ENCODE data around the gene FERD3L.
"Not testable (repeated sequence)": the region's sequence is repeated elsewhere in the genome, so short reads cannot be mapped to it uniquely, and the experiment has no call there.

FERD3L gene
- total RNA-seq: 0 to 0.06 (median 0) reads per million in 18 experiments

GRCh38 chr7:19144661-19145433, at the start of gene FERD3L:
Gene FERD3L, minus strand, starts transcription at chr7:19145421. Its CDS starts 59 bp downstream, at chr7:19145362.
- DNase-seq: no peak

- DNase-seq: not testable (repeated sequence)
Observed at GRCh38 chr7:19194417-19194816, 49.2 kb upstream of the FERD3L start.

- no peak for DNase-seq
Observed at GRCh38 chr7:19181634-19182033, 36.4 kb upstream of the FERD3L start.

- DNase-seq: no peak
Observed at GRCh38 chr7:19178595-19178994, 33.4 kb upstream of the FERD3L start.

GRCh38 chr7:19177269-19177668, 32.0 kb upstream of the FERD3L start:
- DNase-seq: no peak

GRCh38 chr7:19175241-19175640, 30.0 kb upstream of the FERD3L start:
- DNase-seq: no peak

- DNase-seq: no peak
Observed at GRCh38 chr7:19161671-19162070, 16.4 kb upstream of the FERD3L start.

- no peak for DNase-seq
Observed at GRCh38 chr7:19146699-19147098, 1.5 kb upstream of the FERD3L start.

- no peak for DNase-seq
Observed at GRCh38 chr7:19145434-19146115, 354 bp upstream of the FERD3L start.

- no peak for DNase-seq
Observed at GRCh38 chr7:19143881-19144574, 1.2 kb downstream of the FERD3L start.

- no peak for DNase-seq
Observed at GRCh38 chr7:19139706-19140327, 5.4 kb downstream of the FERD3L start.

- DNase-seq: no peak
Observed at GRCh38 chr7:19133886-19134285, 11.3 kb downstream of the FERD3L start.

- DNase-seq: no peak
Observed at GRCh38 chr7:19133390-19133789, 11.8 kb downstream of the FERD3L start.

GRCh38 chr7:19128856-19129255, 16.4 kb downstream of the FERD3L start:
- no peak for DNase-seq

- peak; percentile 16 to 22 for DNase-seq
Observed at GRCh38 chr7:19121977-19122588, 23.1 kb downstream of the FERD3L start.

- DNase-seq: no peak
Observed at GRCh38 chr7:19119870-19120486, 25.2 kb downstream of the FERD3L start.

GRCh38 chr7:19119372-19119771, 25.8 kb downstream of the FERD3L start:
- DNase-seq: no peak

GRCh38 chr7:19118636-19119371, 26.4 kb downstream of the FERD3L start:
- DNase-seq: no peak

- no peak for DNase-seq
Observed at GRCh38 chr7:19117870-19118608, 27.2 kb downstream of the FERD3L start.

- DNase-seq: no peak
Observed at GRCh38 chr7:19117091-19117869, 27.9 kb downstream of the FERD3L start, which contains the start of gene TWIST1. Gene TWIST1, minus strand, starts transcription at chr7:19117636. Its CDS starts 315 bp downstream, at chr7:19117321.
